Body of pancreas (tissue), 4 donors: Measurements from ENCODE around the gene GPRC5C. TPM values are rescaled to one million over a fixed set of nuclear protein-coding genes. Genes with fewer than 3 reads are reported as not detected.

Source experiments
- ATAC-seq: fragments of 150-250 bp; one replicate; pipeline ENCODE4 v1.9.1; 2016
- DNase-seq, 4 donors: peaks; one replicate each; pipeline ENCODE4 v3.0.0-alpha.2; 2019
- H3K27ac ChIP-seq, 4 donors: fragments of 200-600 bp; sonication (generic); 1 replicate in 3 of 4; 2 replicates in 1 of 4; pipeline versions ENCODE4 v1.5.1 to v1.6.1; 2016 to 2019; ENCODE audit warnings: mild to moderate bottlenecking in 1 of 4, mixed read lengths in 1 of 4, moderate library complexity in 1 of 4
- H3K27me3 ChIP-seq, 2 donors: fragments of 200-600 bp; sonication (generic); one replicate each; pipeline ENCODE4 v1.6.0; 2016; ENCODE audit warnings: mild to moderate bottlenecking in 1 of 2
- H3K36me3 ChIP-seq, 2 donors: fragments of 200-600 bp; sonication (generic); replicated peaks in 1 of 2; 2 replicates each; pipeline ENCODE4 v1.5.1; 2016; ENCODE audit warnings: low read depth in 2 of 2; ENCODE audit not compliant: insufficient read depth in 1 of 2
- H3K4me1 ChIP-seq: fragments of 200-600 bp; sonication (generic); one replicate; pipeline ENCODE4 v1.6.0; 2016
- H3K4me3 ChIP-seq, 2 donors: fragments of 200-600 bp; sonication (generic); 1 replicate in 1 of 2; 2 replicates in 1 of 2; pipeline ENCODE4 v1.5.1; 2016 to 2019
- H3K9me3 ChIP-seq, 3 donors: fragments of 200-600 bp; sonication (generic); 1 replicate in 2 of 3; 2 replicates in 1 of 3; pipeline ENCODE4 v1.5.1; 2016
- CTCF ChIP-seq, 7 experiments: fragments of 450-650 bp in 4 of 7; fragments of 200-600 bp in 3 of 7; sonication (generic) in 3 of 7; IDR thresholded peaks; one replicate each; pipeline ENCODE4 v1.5.1; 2016 to 2019; ENCODE audit warnings: antibody characterized with exemption in 7 of 7
- POLR2A ChIP-seq, 3 donors: fragments of 450-650 bp; IDR thresholded peaks; one replicate each; pipeline ENCODE4 v1.6.1; 2016; ENCODE audit warnings: antibody characterized with exemption in 3 of 3, mild to moderate bottlenecking in 2 of 3
- WGBS, 2 donors: methylation state at CpG; one replicate each; pipeline ENCODE4 v1.1.5; 2017; 5-methylcytosine and 5-hydroxymethylcytosine counted together
- intact Hi-C: fragments of 100-400 bp; cut with DNase I; formaldehyde crosslinking; loops from one replicate; pipeline ENCODE4 v1.15.1; 2023
- total RNA-seq, 2 donors: library from RNA; depleted of rRNA; stranded (reverse); fragments of >200 nt; gene quantifications; one replicate each; pipeline ENCODE4 v1.1.0, GENCODE V29; 2016

GPRC5C gene
- total RNA-seq, 2 donors from 2014 or later, result 68.0 to 71.2 TPM

DNA sequence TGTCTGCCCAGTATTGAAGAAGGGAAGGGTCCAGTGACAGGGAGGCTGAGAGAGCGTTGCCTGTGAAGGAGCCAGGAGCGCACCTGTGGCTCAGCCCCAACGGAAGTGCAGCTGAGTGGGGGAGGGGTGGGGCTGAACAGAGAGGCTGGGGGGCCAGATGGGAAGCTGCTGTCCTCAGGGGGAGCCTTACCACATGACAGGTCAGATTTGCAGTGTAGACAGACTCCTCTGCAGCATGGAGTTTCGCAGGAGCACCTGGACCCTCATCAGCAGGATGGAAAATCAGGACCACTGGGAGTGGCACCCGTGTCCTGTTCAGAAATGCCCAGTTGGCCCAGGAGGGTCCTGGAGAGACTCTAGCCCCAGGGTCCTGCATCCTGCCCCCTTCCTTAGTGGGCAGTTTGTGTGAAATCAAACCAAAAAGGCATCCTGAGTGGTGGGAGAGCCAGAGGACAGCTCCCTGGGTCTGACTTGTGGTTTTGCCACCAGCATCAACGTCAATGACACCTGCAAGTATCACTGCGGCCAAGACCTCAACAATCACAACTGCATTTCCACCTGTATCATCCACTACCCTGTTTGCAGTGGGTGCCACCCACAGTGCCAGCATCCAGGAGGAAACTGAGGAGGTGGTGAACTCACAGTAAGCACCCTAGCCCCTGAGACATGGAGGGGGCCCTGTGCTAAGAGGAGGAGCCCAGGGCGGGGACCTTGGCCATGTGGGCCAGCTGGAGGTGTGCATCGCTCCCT is 42.3 kb downstream of the GPRC5C start:
- 66 to 68% methylated on average over 4 to 9 of the region's 9 CpGs for WGBS, 2 donors
- Histone ChIP-seq H3K36me3 (no peaks in the 10 kb centered on the region), H3K9me3 (no peaks in the 10 kb centered on the region), H3K27me3 (no peaks in the 10 kb centered on the region), H3K4me1 (no peaks in the 10 kb centered on the region), H3K27ac (no peak overlapping the region), H3K4me3 (no peak overlapping the region)
- ATAC-seq (no peak), DNase-seq (no peak)
- intact Hi-C loops, result no loop called here
- TF ChIP-seq CTCF (IDR thresholded peaks at IDR 0.05) (no peak), POLR2A (IDR thresholded peaks at IDR 0.05) (no peak)

GRCh38 chr17:74475189-74475588 is 43.3 kb downstream of the GPRC5C start:
- no peaks in the 10 kb centered on the region for H3K36me3 ChIP-seq
- no peaks in the 10 kb centered on the region for H3K4me1 ChIP-seq
- H3K27me3 ChIP-seq, result no peaks in the 10 kb centered on the region
- no peak overlapping the region for H3K4me3 ChIP-seq
- DNase-seq (no peak), ATAC-seq (no peak)
- TF ChIP-seq CTCF (IDR thresholded peaks at IDR 0.05), result no peak
- TF ChIP-seq POLR2A (IDR thresholded peaks at IDR 0.05), result no peak
- 77 to 81% methylated on average over 4 of the region's 4 CpGs for WGBS, 2 donors
- H3K9me3 ChIP-seq, result no peaks in the 10 kb centered on the region
- H3K27ac ChIP-seq, result no peak overlapping the region
- intact Hi-C loops, result no loop called here

GRCh38 chr17:74477411-74477810 is 45.5 kb downstream of the GPRC5C start:
- TF ChIP-seq POLR2A (IDR thresholded peaks at IDR 0.05) (no peak), CTCF (IDR thresholded peaks at IDR 0.05) (no peak)
- no peak overlapping the region for H3K4me3 ChIP-seq
- DNase-seq (no peak), ATAC-seq (no peak)
- no peak overlapping the region for H3K27ac ChIP-seq
- intact Hi-C loops, result no loop called here
- WGBS, 2 donors, result 65 to 77% methylated on average over 2 to 4 of the region's 4 CpGs
- H3K27me3 ChIP-seq, result no peaks in the 10 kb centered on the region
- H3K4me1 ChIP-seq, result no peaks in the 10 kb centered on the region
- H3K9me3 ChIP-seq, result no peaks in the 10 kb centered on the region
- no peaks in the 10 kb centered on the region for H3K36me3 ChIP-seq

- intact Hi-C loops, result no loop called here
- TF ChIP-seq POLR2A (IDR thresholded peaks at IDR 0.05) (no peak), CTCF (IDR thresholded peaks at IDR 0.05) (no peak)
- Histone ChIP-seq H3K9me3 (no peaks in the 10 kb centered on the region), H3K27ac (peak overlapping the region in 1 of 4 donors; percentile 25), H3K27me3 (no peaks in the 10 kb centered on the region), H3K4me3 (no peak overlapping the region), H3K4me1 (no peaks in the 10 kb centered on the region), H3K36me3 (no peaks in the 10 kb centered on the region)
- ATAC-seq (no peak), DNase-seq (peak in 1 of 4 donors; percentile 56)
- WGBS, 2 donors, result 50% methylated on average over 6 of the region's 6 CpGs
Observed at GRCh38 chr17:74478420-74479100, 46.7 kb downstream of the GPRC5C start.
